ENCODE data around the gene MACIR.

Gene MACIR

DNA sequence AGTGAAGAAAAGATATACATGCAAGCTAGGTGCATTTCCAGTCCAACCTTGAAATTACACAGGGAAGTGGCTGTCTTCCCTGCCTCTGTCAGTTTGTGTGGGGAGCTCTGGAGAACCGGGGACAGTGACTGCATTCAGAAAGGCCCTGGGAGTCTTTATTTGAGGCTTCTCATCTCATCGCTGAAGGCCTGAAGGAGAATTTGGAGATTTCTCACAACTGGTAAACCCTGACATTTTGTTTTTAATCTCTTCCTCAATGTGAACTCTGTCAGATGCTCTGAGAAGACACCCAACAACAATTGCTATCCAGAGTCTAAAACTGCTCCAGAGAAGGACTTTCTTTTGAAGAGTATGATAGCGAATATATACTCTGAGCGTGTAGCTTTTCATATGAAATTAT is 33.0 kb downstream of the MACIR start:
- DNase-seq (ENCODE audit: low read depth in 2 of 2): no peak

- no peak for DNase-seq (ENCODE audit: low read depth in 2 of 2)
Measured at GRCh38 chr5:103293099-103293498, 34.5 kb downstream of the MACIR start.

- DNase-seq (ENCODE audit: low read depth in 2 of 2): no peak
Measured at GRCh38 chr5:103293719-103294118, 35.2 kb downstream of the MACIR start.

DNA sequence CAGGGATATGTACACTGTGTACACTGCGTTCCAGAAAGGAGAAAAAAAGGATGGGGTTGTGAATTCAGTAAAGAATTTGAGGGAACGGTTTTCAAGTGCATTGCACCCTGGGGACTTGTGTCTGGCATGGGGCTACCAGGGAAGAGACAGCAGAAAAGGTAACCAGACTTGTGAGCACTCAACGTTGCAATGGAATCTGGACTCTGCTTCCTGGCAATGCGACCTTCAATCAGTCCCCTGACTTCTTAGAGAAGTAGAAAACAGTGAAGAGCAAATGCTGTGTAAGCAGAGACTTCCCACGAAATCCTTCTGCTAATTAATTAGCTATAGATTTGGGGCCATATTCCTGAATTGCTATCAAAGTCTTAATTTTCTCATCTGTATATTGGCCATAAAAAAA is 36.3 kb downstream of the MACIR start:
- DNase-seq (ENCODE audit: low read depth in 2 of 2): no peak

DNA sequence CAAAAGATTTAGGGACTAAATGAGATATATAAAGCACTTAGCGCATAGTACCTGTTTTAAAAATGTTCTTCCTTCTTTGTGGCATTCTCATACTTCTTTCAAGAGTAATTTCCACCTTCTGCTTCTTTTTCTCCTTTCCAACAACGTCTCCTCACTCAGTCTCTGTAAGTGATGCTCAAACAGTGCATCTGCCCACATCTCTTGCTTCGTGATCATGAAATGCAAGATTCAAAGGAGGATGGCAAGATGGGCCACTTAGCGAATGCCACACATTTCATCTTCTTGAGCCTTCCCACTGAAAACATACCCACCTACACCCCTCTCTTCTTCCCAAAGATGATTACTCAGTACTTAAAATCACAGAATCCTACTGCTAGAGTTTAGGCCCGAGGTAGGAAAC is 36.9 kb downstream of the MACIR start:
- no peak for DNase-seq (ENCODE audit: low read depth in 2 of 2)

DNA sequence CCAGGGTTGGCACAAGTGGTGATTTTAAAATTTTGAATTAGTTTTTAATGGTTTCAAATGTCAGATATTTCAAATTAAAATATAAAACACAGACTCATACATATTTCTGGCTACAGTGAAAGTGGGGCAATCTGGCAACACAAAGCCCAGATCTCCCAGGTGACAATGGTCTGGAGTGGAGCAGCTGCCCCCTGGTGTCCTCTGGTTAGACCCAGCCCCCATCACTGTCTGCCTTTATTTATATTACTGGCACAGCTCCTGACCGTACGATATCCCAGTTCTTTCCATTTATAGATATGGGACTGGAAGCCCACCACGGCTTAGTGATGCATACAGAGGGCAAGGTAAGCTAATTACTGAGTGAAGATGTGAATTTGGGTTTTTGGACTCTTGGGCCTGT is 37.3 kb downstream of the MACIR start:
- no peak for DNase-seq (ENCODE audit: low read depth in 2 of 2)

- DNase-seq (ENCODE audit: low read depth in 2 of 2): no peak
Measured at GRCh38 chr5:103298117-103298516, 39.6 kb downstream of the MACIR start.

DNA sequence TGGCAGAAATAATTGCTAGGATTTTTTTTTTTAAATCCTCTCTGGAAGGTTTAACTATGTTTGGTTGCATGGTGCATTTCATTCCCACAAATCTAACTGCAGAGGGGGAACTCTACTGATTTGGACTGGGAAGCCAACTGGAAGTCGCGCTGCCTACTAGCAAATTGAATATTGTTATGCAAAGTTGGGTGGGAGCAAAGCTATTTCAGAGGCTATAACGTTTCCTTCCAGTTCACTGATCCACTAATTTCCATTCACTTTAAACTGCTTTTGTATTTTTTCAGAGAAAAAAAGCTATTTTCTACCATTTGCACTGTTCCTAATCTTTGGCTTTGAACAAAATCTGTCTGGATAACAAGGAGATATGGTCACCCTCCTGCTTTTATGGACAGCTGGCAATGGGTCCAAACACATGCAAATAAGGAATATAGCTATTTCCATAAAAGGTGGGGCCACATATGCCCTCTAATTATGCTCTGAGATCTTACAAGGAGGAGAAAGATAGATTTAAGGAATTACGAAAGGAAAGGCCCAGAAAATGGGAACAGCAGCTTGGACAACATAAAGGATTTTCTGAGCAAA is 40.1 kb downstream of the MACIR start:
- no peak for DNase-seq (ENCODE audit: low read depth in 2 of 2)

GRCh38 chr5:103305809-103306208 is 47.2 kb downstream of the MACIR start:
- DNase-seq (ENCODE audit: low read depth in 2 of 2): no peak

DNA sequence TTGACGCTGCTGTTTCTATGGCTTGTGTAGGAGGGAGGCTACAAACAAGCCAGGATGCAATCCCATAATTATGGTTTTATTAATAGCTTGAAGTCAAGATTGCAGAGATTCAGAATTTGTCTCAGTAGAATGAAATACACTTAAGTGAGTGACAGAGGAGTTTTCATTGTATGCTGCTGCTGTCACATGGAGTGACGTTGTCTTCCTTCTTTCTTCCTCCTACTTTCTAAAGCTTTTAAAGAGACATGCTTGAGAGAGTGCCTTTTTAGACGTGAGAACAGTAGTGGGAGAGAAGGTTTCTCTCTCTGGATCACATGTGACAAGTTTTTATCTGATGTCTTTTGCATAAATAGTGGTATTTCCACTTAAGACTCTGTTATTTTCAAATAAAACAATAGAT is 48.9 kb downstream of the MACIR start:
- DNase-seq (ENCODE audit: low read depth in 2 of 2): no peak

GRCh38 chr5:103308774-103309173 is 50.2 kb downstream of the MACIR start:
- no peak for DNase-seq (ENCODE audit: low read depth in 2 of 2)

GRCh38 chr5:103313056-103313455 is 54.5 kb downstream of the MACIR start:
- no peak for DNase-seq (ENCODE audit: low read depth in 2 of 2)

DNA sequence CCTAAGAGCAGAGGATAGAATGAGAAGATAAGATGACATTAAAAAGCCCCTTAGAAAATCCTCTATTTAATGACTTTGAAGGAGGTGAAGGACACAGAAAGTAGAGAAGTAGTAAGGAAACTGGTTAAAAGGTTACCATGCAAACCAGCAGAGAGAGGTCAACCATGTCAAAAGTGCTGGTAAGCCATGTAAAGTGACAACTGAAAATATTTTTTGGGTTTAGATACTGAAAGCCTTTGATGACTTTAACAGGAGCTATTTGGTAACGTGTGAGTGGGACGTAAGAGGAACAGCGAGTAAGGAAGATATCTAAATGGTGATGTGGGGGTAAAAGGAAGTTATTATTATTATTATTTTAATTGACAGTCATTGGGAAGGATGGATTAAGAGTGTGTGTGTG is 56.9 kb downstream of the MACIR start:
- DNase-seq (ENCODE audit: low read depth in 2 of 2): no peak

DNA sequence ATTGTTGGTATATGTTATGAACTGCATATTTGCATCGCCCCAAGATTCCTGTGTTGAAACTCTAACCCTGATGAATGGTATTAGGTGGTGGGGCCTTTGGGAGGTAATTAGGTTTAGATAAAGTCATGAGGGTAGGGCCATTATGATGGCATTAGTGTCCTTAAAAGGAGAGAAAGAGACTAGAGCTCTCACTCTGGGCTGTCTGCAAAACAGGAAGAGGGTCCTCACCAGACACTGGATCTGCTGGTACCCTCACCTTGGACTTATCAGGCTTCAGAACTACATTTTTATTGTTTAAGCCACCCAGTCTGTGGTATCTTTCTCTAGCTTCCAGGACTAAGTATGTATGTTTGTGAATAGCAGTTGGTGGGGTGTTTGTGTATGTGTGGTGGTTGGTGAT is 68.9 kb downstream of the MACIR start:
- no peak for DNase-seq (ENCODE audit: low read depth in 2 of 2)

DNA sequence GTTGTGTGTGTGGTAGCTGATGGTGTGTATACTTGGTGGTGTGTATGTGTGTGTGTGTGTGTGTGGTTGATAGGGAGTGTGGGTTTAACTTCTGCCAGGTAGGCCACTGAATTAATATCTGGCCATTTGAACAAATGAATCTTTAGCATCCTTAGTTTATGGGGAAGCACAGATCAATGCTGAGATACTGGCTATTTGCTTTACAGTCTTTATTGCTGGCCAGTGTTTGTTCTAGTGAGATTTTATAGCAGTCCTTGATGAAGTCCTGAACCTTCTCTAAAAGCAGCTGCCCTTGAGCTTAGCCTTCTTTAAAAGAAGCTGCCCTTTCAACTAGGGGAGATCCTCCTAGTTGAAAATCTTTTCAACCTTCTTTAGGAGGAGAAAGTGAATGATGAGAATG is 69.3 kb downstream of the MACIR start:
- no peak for DNase-seq (ENCODE audit: low read depth in 2 of 2)

All from stimulated activated CD8-positive, alpha-beta memory T cell treated with anti-CD3 and anti-CD28 coated beads, Interleukin-15, amount 100 ng/mL, for 4 hours (primary cell).